Right renal cortex interstitium (tissue), 3 donors: Measurements from ENCODE around the gene CLEC16A. TPM values are rescaled to one million over a fixed set of nuclear protein-coding genes. Genes with fewer than 3 reads are reported as not detected.
"Not testable (repeated sequence)": the region's sequence is repeated elsewhere in the genome, so short reads cannot be mapped to it uniquely, and the experiment has no call there.

Source experiments
- DNase-seq, 3 donors: peaks; one replicate each; pipeline ENCODE4 v3.0.0-alpha.2; 2013; ENCODE audit warnings: low read depth in 3 of 3, low spot score in 2 of 3
- polyA plus RNA-seq, 3 donors: library from polyadenylated mRNA; unstranded; fragments of 120-200 nt; gene quantifications; one replicate each; pipeline ENCODE4 v1.2.1, GENCODE V29; 2013; ENCODE audit not compliant: insufficient read length in 3 of 3

CLEC16A gene
- polyA plus RNA-seq, 3 donors = 22.1 to 26.3 (median 23.3) TPM

DNA sequence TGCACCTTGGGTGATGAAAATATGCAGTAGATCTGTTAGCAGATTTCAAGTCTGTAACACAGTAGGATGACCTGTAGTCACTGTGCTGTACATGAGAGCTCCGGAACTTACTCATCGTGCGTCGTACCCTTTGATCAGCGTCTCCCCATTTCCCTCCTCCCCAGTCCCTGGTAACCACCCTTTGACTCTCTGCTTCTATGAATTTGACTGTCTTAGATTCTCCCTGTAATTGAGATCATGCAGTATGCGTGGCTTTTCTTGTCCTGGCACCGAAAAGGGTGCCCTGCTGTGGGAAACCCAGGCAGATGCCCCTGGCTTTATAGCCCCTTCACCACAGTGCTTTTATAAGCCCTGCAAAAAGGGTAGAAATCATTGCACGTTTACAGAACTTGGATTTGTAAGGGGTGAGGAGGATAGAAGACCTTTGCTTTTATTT is 20.5 kb downstream of the CLEC16A start:
- no peak for DNase-seq

GRCh38 chr16:10965440-10966061 is 21.2 kb downstream of the CLEC16A start:
- no peak for DNase-seq

DNA sequence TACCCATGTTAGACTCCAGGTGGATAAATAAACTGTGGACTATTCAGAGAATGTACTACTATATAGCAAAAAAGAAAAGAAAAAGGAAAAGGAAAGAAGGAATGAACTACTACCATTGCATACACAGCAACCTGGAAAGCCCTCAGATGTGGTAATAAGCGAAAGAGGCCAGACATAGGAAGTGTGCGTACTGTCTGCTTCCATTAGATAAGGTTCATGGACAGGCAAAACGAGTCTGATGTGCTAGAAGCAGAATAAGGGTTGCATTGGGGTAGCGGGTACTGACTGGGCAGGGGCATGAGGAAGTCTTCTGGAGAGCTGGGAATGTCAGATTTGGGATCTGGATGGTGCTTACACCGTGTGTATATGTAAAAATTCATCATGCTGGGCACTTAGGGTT is 21.8 kb downstream of the CLEC16A start:
- DNase-seq = no peak

- not testable (repeated sequence) for DNase-seq
Measured at GRCh38 chr16:10966559-10966958, 22.2 kb downstream of the CLEC16A start.

DNA sequence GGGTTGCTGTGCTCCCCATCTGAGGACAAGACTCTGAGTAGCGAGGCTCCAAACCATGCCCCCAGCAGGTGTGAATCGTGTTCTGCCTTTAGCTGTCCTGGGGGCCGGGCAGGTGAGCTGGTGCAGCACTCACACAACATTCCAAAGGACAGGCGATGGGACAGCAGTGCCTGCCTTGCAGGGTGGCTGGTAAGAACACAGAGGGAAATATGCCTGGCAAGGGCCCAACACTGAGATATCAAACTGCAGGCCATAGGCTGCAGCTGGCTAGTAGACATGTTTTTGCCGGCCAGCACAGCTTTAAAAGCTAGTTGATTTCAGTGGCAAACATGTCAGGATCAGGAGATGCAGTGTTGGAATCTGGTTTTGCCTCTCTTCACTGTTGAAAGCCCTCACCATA is 23.6 kb downstream of the CLEC16A start:
- DNase-seq = no peak

- DNase-seq = no peak
Measured at GRCh38 chr16:10968498-10968897, 24.1 kb downstream of the CLEC16A start.

DNA sequence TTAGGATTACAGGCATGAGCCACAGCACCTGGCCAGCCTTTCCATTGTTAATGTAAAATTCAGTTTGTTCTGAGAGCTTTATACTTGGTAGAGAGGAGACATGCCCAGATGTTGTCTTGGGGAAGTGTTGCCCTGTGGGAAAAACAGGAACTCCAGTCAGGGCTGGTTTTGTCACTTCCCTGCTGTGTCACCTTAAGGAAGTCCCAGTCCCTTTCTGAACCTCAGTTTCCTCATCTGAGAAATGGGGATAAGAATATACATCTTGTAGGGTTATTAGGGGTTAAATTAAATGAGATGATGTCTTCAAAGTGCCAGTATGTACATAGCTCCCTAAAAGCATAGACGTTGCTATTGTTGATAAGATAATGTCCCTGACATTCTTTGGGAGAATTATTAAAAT is 25.3 kb downstream of the CLEC16A start:
- no peak for DNase-seq

DNA sequence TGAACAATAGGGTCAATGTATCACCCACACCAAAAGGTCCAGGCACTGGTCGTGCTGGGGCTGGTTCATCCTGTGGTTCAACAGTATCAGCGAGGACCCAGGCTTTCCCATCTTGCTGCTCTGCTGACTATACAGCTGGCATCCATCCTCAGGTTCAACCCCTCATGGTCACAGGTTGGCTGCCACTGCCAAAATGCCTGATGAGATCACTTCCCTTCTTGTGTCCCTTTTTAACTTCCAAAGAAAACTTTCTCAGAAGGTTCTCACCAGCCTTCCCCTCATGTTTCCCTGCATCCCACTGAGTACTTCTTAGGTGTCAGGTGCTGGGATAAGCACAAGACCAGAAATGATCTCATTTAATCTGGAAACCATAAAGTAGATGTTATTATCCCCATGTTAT is 25.7 kb downstream of the CLEC16A start:
- no peak for DNase-seq

- peak in 1 of 3 donors; percentile 77 for DNase-seq
Measured at GRCh38 chr16:10971560-10971961, 27.2 kb downstream of the CLEC16A start.

DNA sequence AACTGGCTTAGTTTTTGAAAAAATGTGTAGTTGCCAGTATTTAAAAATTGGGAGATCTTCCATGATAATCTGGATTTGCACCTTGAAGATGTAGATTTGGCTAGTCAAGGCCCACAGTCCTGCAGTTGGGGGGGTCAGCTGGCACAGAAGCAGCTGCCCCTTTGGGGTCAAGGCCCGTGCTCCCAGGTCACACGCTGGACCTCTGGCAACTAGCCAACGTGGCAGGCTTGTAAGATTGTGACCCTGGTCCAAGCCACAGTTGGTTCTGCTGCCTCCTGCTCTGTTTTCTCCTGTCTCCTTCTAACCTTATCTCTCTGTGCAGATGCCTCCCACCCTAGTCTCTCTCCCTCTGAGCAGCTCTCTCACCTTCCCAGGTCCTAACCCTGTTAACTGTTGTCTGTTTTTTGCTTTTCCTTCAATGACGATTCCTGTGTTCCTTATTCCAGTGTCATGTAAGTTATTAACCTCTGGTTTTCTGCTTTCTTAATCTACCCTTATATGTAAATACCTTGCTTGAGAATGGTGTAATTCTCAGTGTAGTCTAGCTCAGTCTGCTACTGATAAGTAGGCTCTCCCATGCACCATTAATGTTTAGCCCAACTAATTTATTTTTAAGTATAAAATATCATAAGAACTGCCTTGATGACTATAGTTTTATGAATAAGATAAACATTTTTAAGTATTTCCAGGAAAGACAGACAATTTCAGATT is 27.9 kb downstream of the CLEC16A start:
- DNase-seq = no peak

GRCh38 chr16:10972819-10973464 is 28.6 kb downstream of the CLEC16A start:
- no peak for DNase-seq

DNA sequence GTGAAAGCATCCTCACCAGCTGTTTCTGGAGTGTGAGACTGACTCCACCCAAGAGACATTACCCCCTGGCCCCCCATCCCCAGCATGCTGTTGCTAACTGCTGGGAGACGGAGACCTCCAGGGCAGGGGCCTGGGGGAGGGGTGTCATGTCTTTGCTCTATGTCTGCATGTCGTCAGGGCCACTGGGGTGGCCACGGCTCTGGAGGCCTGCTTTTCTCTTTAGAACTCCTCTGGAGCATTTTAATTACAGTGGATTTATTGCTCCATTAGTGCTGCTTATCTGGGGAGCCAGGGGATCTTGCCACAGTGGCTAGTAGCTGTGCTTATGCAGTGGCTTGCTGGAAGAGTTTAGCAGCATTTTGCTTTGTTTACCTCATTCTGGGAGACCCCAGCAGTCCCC is 32.3 kb downstream of the CLEC16A start:
- no peak for DNase-seq

- no peak for DNase-seq
Measured at GRCh38 chr16:10978124-10978523, 33.8 kb downstream of the CLEC16A start.

- DNase-seq = no peak
Measured at GRCh38 chr16:10978871-10979446, 34.6 kb downstream of the CLEC16A start.

GRCh38 chr16:10979717-10980601 is 35.6 kb downstream of the CLEC16A start:
- no peak for DNase-seq

DNA sequence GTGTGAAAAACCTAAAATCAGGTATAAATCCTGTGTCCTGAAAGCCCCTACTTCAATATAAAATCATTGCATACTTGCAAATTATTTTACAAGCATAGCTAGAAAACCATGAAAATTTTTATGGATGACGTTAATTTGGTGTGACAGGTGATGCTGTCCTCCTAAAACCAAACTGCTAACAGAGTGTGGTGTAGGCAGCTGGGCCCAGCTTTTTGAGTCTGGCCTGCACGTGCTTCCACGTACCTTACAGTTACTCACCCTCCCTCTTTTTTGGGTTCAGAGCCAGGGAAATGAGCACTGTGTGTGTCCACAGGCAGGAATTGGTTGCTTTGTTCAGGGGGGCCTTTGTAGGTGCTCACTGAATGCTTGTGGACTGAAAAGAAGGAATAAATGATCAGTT is 36.4 kb downstream of the CLEC16A start:
- DNase-seq = no peak

DNA sequence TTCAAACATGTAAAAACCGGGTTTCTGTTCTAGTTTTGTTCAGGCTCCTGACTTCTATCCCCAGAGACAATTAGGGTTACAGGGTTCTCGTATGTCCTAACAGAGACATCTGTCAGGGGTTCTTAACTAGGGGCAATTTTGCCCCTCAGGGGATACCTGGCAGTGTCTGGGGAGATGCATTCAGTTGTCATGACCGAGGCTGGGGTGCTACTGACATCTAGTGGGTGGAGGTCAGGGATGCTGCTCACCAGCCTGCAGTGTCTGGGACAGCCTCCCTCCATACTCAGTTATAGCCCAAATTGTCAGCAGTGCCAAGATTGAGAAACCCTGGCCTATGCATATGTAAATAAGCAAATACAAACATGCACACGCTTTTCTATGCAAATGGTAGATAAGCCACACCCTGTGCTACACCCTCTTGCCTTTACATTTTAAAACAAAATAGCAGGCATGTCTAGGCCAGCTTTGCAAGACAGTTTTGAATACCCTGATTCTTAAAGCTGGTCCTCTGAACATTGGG is 37.4 kb downstream of the CLEC16A start:
- DNase-seq = no peak

- no peak for DNase-seq
Measured at GRCh38 chr16:10982465-10983150, 38.2 kb downstream of the CLEC16A start.

- no peak for DNase-seq
Measured at GRCh38 chr16:10983159-10983558, 38.8 kb downstream of the CLEC16A start.

GRCh38 chr16:10984509-10984908 is 40.1 kb downstream of the CLEC16A start:
- no peak for DNase-seq
